Measurements from ENCODE around the gene IZUMO4.

The IZUMO4 gene

GRCh38 chr19:2056837-2057192 is 39.9 kb upstream of the IZUMO4 start:
- H4K20me1 ChIP-seq (ENCODE audit: insufficient read depth, low read length, poor library complexity, severe bottlenecking): no peaks in the 10 kb centered on the region
- no peaks in the 10 kb centered on the region for H3F3A ChIP-seq (ENCODE audit: low read depth)
- TF ChIP-seq EZH2phosphoT487 (IDR thresholded peaks at IDR 0.05; ENCODE audit: borderline replicate concordance): no peak
- no peak for TF ChIP-seq CTCF (conservative IDR thresholded peaks at IDR 0.05; ENCODE audit: low read length)
- peaks cover 57% of the 10 kb centered on the region for H3K4me1 ChIP-seq (ENCODE audit: insufficient read depth, low read length, poor library complexity, severe bottlenecking)
- peak overlapping the region; percentile 68 for H3K9ac ChIP-seq (ENCODE audit: low read depth, low read length, poor library complexity, severe bottlenecking)
- no peaks in the 10 kb centered on the region for H3K9me3 ChIP-seq (ENCODE audit: insufficient read depth, low read depth, low read length)
- H3K36me3 ChIP-seq (ENCODE audit: insufficient read depth, low read length): no peaks in the 10 kb centered on the region
- H3K9me2 ChIP-seq (replicated peaks; ENCODE audit: low read depth, low read length): no peaks in the 10 kb centered on the region
- peaks cover 43% of the 10 kb centered on the region for H3K79me2 ChIP-seq (ENCODE audit: insufficient read depth, low read length)
- no peak overlapping the region for H2AFZ ChIP-seq (ENCODE audit: low read length)
- peak overlapping the region; percentile 63 for H3K4me3 ChIP-seq (ENCODE audit: low read length, poor library complexity, severe bottlenecking)
- H3K4me2 ChIP-seq (ENCODE audit: low read depth, low read length, poor library complexity, severe bottlenecking): peak overlapping the region; percentile 65
- H3K27me3 ChIP-seq (ENCODE audit: insufficient read depth, low read length, poor library complexity, severe bottlenecking): no peaks in the 10 kb centered on the region

DNA sequence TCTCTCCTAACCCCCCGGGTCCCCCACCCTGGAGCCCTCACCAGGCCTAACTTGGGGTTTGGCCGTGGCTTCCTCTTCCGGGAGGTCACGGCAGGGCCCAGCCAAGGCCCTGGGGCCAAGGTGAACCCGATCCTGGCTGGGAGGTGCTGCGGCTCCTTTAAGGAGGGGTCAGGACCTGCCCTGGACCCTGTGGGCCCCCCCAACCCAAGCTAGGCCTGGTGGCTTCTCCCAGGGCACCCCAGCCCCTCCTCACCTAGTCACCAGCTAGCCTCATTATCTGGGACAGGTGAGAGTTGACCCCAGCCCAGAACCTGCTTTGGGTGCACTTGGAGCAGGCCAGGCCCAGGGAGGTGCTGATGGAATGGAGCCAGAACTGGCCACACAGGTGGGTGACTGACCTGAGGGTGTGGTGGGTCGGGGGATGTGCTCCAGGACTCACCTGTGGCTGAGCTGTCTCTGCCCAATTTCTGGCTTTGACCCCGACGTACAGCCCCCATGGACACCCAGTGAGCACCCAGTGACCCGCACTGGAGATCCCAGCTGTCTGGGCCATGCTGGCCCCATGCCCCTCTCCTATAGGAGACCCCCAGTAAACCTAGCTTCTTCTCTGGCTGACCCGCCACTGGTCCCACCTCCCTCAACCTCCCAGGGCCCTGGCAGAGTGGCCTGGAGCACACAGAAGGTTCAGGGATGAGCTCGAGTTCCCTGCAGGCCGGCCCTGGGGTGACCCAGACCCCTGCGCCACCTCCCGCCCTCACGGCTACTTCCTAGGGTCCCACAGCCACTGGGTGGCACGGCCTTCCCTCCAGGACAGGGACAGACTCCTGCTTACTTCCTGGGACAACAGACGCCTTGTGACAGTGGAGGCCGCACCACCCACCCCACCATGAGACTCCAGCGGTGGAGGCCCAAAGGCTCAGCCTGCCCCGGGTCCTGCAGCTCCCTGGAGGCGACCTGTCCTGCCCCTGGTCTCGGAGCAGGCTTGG is 38.9 kb upstream of the IZUMO4 start:
- H3K9ac ChIP-seq (ENCODE audit: low read depth, low read length, poor library complexity, severe bottlenecking): peak overlapping the region; percentile 68

More for the DNA sequence above, 38.9 kb upstream of the IZUMO4 start:
- H2AFZ ChIP-seq (ENCODE audit: low read length): no peak overlapping the region
- peak overlapping the region; percentile 63 for H3K4me3 ChIP-seq (ENCODE audit: low read length, poor library complexity, severe bottlenecking)
- TF ChIP-seq EZH2phosphoT487 (IDR thresholded peaks at IDR 0.05; ENCODE audit: borderline replicate concordance) (no peak), CTCF (conservative IDR thresholded peaks at IDR 0.05; ENCODE audit: low read length) (no peak)
- H3K36me3 ChIP-seq (ENCODE audit: insufficient read depth, low read length): no peaks in the 10 kb centered on the region
- H3K4me2 ChIP-seq (ENCODE audit: low read depth, low read length, poor library complexity, severe bottlenecking): peak overlapping the region; percentile 65
- H3K9me3 ChIP-seq (ENCODE audit: insufficient read depth, low read depth, low read length): no peaks in the 10 kb centered on the region
- peaks cover 55% of the 10 kb centered on the region for H3K4me1 ChIP-seq (ENCODE audit: insufficient read depth, low read length, poor library complexity, severe bottlenecking)
- no peaks in the 10 kb centered on the region for H3K9me2 ChIP-seq (replicated peaks; ENCODE audit: low read depth, low read length)
- no peaks in the 10 kb centered on the region for H3F3A ChIP-seq (ENCODE audit: low read depth)
- H3K27me3 ChIP-seq (ENCODE audit: insufficient read depth, low read length, poor library complexity, severe bottlenecking): no peaks in the 10 kb centered on the region
- H4K20me1 ChIP-seq (ENCODE audit: insufficient read depth, low read length, poor library complexity, severe bottlenecking): no peaks in the 10 kb centered on the region
- peaks cover 49% of the 10 kb centered on the region for H3K79me2 ChIP-seq (ENCODE audit: insufficient read depth, low read length)

Data from Loucy (cell line).